Urinary bladder (tissue), 4 donors: ENCODE results near the gene CTF1. TPM values are rescaled to one million over a fixed set of nuclear protein-coding genes. Genes with fewer than 3 reads are reported as not detected.
"Not testable (repeated sequence)": the region's sequence is repeated elsewhere in the genome, so short reads cannot be mapped to it uniquely, and the experiment has no call there.

Experiments
- DNase-seq: peaks from one replicate; pipeline ENCODE4 v3.0.0-alpha.2; 2015; ENCODE audit errors: extremely low spot score
- H3K27ac ChIP-seq: one replicate; pipeline ENCODE4 v1.5.1; 2013; ENCODE audit warnings: low read depth, mild to moderate bottlenecking, moderate library complexity
- H3K36me3 ChIP-seq: one replicate; pipeline ENCODE4 v1.6.1; 2013; ENCODE audit warnings: mild to moderate bottlenecking, moderate library complexity; ENCODE audit not compliant: insufficient read depth
- H3K4me1 ChIP-seq: one replicate; pipeline ENCODE4 v1.6.1; 2013; ENCODE audit warnings: mild to moderate bottlenecking, moderate library complexity; ENCODE audit not compliant: insufficient read depth
- H3K4me3 ChIP-seq: one replicate; pipeline ENCODE4 v1.5.1; 2013; ENCODE audit warnings: low read depth, low read length
- WGBS: extraction: QIAGEN DNeasy Blood & Tissue Kit; methylation state at CpG from one replicate; pipeline ENCODE4 v1.1.7; 2013; 5-methylcytosine and 5-hydroxymethylcytosine counted together
- polyA plus RNA-seq: library from polyadenylated mRNA; stranded (reverse); fragments of 200-250 nt; gene quantifications from one replicate; pipeline ENCODE4 v1.2.3, GENCODE V29; 2013
- total RNA-seq: library from RNA; depleted of rRNA; stranded (reverse); fragments of >200 nt; gene quantifications from one replicate; pipeline ENCODE4 v1.2.3, GENCODE V29; 2014
- donor health status: healthy with polysubstance abuse.
- donor health status: healthy.

CTF1 gene
- total and polyA plus RNA-seq, 2 donors, result 2.1 to 16.8 TPM

- Histone ChIP-seq H3K4me1 (no peaks in the 10 kb centered on the region), H3K27ac (no peak overlapping the region), H3K36me3 (no peaks in the 10 kb centered on the region), H3K4me3 (no peak overlapping the region)
- WGBS, result 65% methylated on average over 11 of the region's 11 CpGs
- no peak for DNase-seq
Measured at GRCh38 chr16:30924913-30925631, 28.7 kb downstream of the CTF1 start.

DNA sequence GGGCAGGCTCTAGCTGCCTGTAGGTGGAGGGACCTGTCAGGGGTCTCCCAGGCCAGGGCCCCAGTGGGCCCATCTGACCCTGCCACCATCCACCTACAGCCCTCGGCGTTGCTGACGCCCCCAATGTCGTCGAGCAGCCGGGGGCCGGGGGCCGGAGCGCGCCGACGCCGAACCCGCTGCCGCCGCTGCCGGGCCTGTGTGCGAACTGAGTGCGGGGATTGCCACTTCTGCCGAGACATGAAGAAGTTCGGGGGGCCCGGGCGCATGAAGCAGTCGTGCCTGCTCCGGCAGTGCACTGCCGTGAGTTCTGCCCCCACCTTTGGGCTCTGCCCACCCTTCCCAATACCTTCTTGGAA lies 29.2 kb downstream of the CTF1 start:
- H3K27ac ChIP-seq, result no peak overlapping the region

DNA sequence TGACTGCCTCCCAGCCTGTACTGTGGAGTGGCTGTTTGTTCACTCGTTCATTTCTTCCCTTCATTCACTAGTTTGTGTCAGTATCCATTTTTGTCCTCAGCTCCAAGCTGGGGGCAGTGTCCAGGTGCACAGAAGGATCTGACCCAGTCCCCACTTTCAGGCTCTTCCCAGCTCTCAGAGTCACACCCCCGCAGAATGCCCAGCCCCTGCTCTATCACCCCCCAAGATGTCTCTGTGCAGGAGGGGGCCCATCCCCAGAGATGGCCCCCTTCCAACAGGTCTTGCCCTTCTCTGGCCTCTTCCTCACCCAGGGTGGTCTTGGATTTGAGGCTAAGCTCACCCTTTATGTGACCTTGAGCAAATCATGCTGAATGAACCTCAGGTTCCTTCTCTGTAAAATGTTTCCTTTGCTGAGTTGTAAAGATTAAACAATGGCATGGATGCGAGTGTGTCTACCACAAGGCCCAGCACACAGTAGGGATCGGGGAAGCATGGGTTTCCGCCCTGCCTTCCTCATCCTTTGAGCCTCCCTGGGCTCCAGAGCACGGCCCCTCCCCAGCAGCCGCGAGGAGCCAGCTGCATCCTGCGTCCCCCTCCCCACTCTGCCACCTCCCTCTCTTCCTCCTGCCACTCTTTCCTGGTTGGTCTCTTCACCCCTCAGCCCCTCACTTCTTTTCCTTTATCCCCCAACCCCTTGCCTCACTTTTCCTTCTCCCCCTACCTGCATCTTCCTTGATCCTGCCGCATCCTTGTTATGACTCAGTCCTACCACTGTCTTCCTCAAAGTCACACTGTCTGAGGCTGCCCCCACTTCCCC lies 29.8 kb downstream of the CTF1 start:
- Histone ChIP-seq H3K4me1 (no peaks in the 10 kb centered on the region), H3K27ac (no peak overlapping the region), H3K36me3 (no peaks in the 10 kb centered on the region), H3K4me3 (no peak overlapping the region)
- WGBS, result 72% methylated on average over 10 of the region's 10 CpGs
- no peak for DNase-seq

More for the DNA sequence above, 29.2 kb downstream of the CTF1 start:
- 91% methylated on average over 26 of the region's 26 CpGs for WGBS
- Histone ChIP-seq H3K4me3 (no peak overlapping the region), H3K36me3 (no peaks in the 10 kb centered on the region), H3K4me1 (no peaks in the 10 kb centered on the region)
- no peak for DNase-seq

DNA sequence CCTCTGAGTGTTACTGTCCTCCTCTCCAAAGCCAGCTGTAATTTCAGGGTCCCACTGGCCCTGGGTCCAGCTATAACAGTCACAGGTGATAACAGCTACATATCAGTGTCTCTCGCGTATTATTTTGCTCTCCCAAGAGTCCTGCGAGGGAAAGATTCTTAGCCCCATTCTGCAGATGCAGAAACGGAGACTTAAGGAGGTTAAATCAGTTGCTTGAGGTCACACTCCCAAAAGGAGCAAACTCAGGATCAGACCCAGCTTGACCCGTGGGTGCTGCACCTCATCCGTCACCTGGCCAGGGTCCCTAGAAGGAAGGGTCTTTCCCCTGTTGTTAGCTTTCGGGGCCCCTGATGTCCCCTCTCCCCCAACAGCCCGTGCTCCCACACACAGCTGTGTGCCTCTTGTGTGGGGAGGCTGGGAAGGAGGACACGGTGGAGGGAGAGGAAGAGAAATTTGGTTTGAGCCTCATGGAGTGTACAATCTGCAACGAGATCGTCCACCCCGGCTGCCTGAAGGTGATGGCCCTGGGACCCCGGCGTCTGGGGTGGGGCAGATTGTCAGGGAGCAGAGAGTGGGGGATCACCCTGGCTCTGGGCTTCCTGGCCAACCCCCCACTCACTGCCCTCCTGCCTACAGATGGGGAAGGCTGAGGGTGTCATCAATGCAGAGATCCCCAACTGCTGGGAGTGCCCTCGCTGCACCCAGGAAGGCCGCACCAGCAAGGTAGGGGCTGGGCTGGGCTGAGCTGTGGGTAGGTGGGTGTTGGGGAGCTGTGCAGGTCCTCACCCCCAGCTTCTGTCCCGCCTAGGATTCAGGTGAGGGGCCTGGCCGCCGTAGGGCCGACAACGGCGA lies 30.7 kb downstream of the CTF1 start:
- WGBS, result 86% methylated on average over 22 of the region's 22 CpGs
- H3K4me3 ChIP-seq, result no peak overlapping the region
- no peak overlapping the region for H3K27ac ChIP-seq
- H3K36me3 ChIP-seq, result no peaks in the 10 kb centered on the region
- no peak for DNase-seq
- no peaks in the 10 kb centered on the region for H3K4me1 ChIP-seq

GRCh38 chr16:30927789-30928378 lies 31.5 kb downstream of the CTF1 start:
- Histone ChIP-seq H3K36me3 (no peaks in the 10 kb centered on the region), H3K4me3 (no peak overlapping the region), H3K27ac (no peak overlapping the region)

GRCh38 chr16:30928390-30928789 lies 32.0 kb downstream of the CTF1 start:
- Histone ChIP-seq H3K27ac (no peak overlapping the region), H3K4me3 (no peak overlapping the region), H3K36me3 (no peaks in the 10 kb centered on the region), H3K4me1 (no peaks in the 10 kb centered on the region)
- no peak for DNase-seq
- 89% methylated on average over 11 of the region's 11 CpGs for WGBS

More at GRCh38 chr16:30927789-30928378, 31.5 kb downstream of the CTF1 start:
- DNase-seq, result no peak
- WGBS, result 52% methylated on average over 15 of the region's 15 CpGs
- no peaks in the 10 kb centered on the region for H3K4me1 ChIP-seq

GRCh38 chr16:30929167-30929566 lies 32.8 kb downstream of the CTF1 start:
- Histone ChIP-seq H3K36me3 (no peaks in the 10 kb centered on the region), H3K4me1 (no peaks in the 10 kb centered on the region), H3K27ac (no peak overlapping the region), H3K4me3 (no peak overlapping the region)
- DNase-seq, result no peak
- 85% methylated on average over 7 of the region's 7 CpGs for WGBS

DNA sequence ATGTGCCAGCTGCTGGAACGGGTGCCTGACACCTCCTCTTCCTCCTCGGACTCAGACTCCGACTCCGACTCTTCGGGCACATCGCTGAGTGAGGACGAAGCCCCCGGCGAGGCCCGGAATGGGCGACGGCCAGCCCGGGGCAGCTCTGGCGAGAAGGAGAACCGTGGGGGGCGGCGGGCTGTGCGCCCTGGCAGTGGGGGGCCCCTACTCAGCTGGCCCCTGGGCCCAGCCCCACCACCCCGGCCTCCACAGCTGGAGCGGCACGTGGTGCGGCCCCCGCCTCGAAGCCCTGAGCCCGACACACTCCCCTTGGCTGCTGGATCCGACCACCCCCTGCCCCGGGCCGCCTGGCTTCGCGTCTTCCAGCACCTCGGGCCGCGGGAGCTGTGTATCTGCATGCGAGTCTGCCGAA lies 33.8 kb downstream of the CTF1 start:
- Histone ChIP-seq H3K4me1 (no peaks in the 10 kb centered on the region), H3K36me3 (no peaks in the 10 kb centered on the region), H3K27ac (no peak overlapping the region), H3K4me3 (no peak overlapping the region)
- DNase-seq, result no peak
- WGBS, result 92% methylated on average over 35 of the region's 35 CpGs

DNA sequence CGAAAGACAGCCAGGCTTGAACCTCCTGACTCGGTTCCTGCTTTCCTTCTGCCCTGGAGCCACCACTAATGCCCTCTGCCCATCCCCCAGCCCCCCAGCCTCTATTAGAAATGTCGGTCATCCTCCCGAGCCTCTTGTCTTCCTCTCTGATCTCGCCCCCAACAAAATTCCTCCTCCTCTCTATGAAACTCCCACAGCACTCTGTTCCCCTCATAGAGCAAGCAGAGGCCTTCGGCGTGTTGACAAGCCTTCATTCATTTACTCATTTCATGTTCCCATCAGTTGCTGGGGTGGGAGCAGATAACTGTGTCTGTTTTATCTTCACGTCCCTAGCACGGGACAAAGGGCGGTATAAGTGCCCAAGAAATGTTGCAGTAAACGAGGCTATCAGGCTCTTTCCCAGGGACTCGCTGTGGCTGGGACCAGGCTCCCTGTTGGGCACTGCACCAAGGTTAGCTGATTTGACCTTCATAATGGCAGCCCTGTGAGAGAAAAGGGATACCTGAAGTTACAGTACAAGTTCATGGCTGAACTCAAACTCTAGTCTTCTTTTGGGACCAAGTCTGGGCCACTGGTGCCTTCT lies 34.7 kb downstream of the CTF1 start:
- Histone ChIP-seq H3K4me1 (no peaks in the 10 kb centered on the region), H3K4me3 (no peak overlapping the region), H3K36me3 (no peaks in the 10 kb centered on the region), H3K27ac (no peak overlapping the region)
- no peak for DNase-seq
- WGBS, result 77% methylated on average over 12 of the region's 12 CpGs

DNA sequence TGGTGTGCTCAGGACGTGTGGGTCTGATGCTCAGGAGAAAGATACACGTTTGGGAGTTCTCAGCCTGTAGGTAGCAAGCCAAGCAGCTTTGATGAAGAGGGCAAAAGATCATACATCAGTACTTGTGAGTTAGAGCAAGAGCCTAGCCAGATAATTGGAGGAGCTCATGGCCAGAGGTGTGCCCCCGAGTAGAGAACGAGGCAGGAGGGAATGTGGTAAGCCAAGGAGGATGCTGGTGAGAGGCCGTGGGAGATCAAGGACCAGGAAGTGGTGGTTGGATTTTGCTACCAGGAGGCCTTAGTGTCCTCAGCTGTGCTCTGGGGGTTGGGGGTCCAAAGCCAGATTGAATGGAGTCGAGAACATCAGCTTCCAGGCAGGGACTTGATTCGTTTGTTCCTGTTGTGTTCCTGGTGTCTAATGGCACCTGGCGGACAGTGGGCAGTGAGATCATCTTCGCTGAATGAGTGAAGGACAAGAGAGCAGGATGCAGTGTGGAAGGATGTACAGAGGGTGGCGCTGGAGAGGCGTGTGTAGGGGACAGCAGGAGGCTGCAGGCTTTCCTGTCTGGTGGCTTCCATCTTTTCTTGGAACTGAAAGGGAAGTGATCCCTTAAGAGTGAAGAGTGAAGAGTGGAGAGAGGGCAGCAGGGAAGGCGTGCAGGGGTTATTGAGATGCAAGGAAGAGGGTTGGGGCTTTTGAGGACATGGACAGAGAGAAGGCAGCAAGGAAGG lies 38.6 kb downstream of the CTF1 start:
- WGBS, result 65% methylated on average over 12 of the region's 12 CpGs
- no peaks in the 10 kb centered on the region for H3K36me3 ChIP-seq

GRCh38 chr16:30937692-30938091 lies 41.3 kb downstream of the CTF1 start:
- DNase-seq, result no peak
- Histone ChIP-seq H3K4me3 (no peak overlapping the region), H3K27ac (no peak overlapping the region), H3K36me3 (no peaks in the 10 kb centered on the region), H3K4me1 (no peaks in the 10 kb centered on the region)
- WGBS, result 61% methylated on average over 5 of the region's 5 CpGs

More for the DNA sequence above, 38.6 kb downstream of the CTF1 start:
- no peak for DNase-seq
- Histone ChIP-seq H3K27ac (no peak overlapping the region), H3K4me1 (no peaks in the 10 kb centered on the region), H3K4me3 (no peak overlapping the region)

GRCh38 chr16:30939571-30939970 lies 43.2 kb downstream of the CTF1 start:
- WGBS, result 91% methylated on average over 8 of the region's 8 CpGs
- H3K4me1 ChIP-seq, H3K4me3 ChIP-seq, H3K36me3 ChIP-seq, H3K27ac ChIP-seq, DNase-seq: not testable (repeated sequence)
